Osteocyte (in vitro differentiated cells): ENCODE measurements around the gene IGFALS. TPM values are rescaled to one million over a fixed set of nuclear protein-coding genes. Genes with fewer than 3 reads are reported as not detected.

Experiments
- DNase-seq: peaks from one replicate; pipeline ENCODE4 v3.0.0; 2021; ENCODE audit warnings: mixed read lengths; ENCODE audit not compliant: unreplicated experiment; ENCODE audit errors: extremely low spot score
- H3K27ac Mint-ChIP-seq: one replicate; pipeline ENCODE4 v1.8.0; 2021; ENCODE audit warnings: mild to moderate bottlenecking, mixed read lengths; ENCODE audit not compliant: unreplicated experiment
- H3K27me3 Mint-ChIP-seq: one replicate; pipeline ENCODE4 v1.8.0; 2021; ENCODE audit warnings: mixed read lengths; ENCODE audit not compliant: unreplicated experiment
- H3K36me3 Mint-ChIP-seq: one replicate; pipeline ENCODE4 v1.8.0; 2021; ENCODE audit warnings: mixed read lengths; ENCODE audit not compliant: unreplicated experiment
- H3K4me1 Mint-ChIP-seq: one replicate; pipeline ENCODE4 v1.8.0; 2021; ENCODE audit warnings: mixed read lengths; ENCODE audit not compliant: unreplicated experiment
- H3K4me3 Mint-ChIP-seq: one replicate; pipeline ENCODE4 v1.8.0; 2021; ENCODE audit warnings: mild to moderate bottlenecking, moderate library complexity, mixed read lengths; ENCODE audit not compliant: unreplicated experiment
- H3K9me3 Mint-ChIP-seq: one replicate; pipeline ENCODE4 v1.8.0; 2021; ENCODE audit warnings: mixed read lengths; ENCODE audit not compliant: unreplicated experiment
- CTCF ChIP-seq: fragments of 200-600 bp; sonication (generic); IDR thresholded peaks from 2 replicates; pipeline ENCODE4 v1.5.0; 2021; ENCODE audit warnings: antibody characterized with exemption, mild to moderate bottlenecking, moderate library complexity
- total RNA-seq: library from RNA; stranded (reverse); gene quantifications from 2 replicates; pipeline ENCODE4 v1.2.1, GENCODE V29; 2021

Gene IGFALS
- total RNA-seq, 1 donor from 2014 or later, result 0.43 TPM

DNA sequence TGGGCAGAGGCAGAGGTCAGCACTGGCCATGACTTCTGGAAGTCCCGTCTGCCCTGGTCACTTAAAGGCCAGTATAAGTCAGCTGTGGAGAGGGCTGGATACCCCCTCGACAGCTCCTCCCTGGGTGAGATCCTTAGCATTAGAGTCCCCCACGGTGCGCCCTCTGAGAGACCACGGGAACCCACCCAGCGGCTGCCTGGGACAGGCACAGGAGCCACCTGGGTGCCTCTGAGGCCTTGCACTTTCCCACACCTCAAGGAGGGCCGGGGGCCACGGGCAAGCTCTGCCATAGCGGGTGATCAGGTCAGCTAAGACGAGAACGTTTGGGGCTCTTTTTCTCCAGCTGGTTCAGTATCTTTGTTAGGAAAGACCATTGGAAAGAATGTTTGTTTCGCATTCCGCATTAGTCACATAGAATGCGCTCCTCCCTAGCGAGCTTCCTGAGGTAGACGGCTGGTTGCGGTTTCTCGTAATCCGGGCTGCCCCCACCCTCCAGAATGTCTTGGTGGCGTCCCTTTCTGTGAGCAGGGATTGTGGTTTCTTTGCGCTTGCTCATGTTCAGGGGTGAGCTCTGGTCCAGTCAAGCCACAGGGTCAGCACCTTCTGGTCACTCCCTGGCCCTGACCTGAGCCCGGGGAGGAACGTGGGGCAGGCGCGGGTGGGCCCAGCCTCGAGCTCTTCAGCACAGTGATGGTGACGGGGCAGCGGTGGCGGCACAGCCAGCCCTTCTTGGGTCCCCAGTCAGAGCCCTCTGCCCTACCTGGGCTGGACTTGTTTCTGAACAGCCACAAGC is 47.4 kb downstream of the IGFALS start:
- Mint-ChIP-seq H3K36me3 (peaks cover under 1% of the 10 kb centered on the region), H3K9me3 (no peaks in the 10 kb centered on the region), H3K4me3 (peak overlapping the region; percentile 50), H3K4me1 (peaks cover 31% of the 10 kb centered on the region), H3K27ac (peak overlapping the region; percentile 96), H3K27me3 (no peaks in the 10 kb centered on the region)
- DNase-seq, result peak; percentile 83
- no peak for TF ChIP-seq CTCF

DNA sequence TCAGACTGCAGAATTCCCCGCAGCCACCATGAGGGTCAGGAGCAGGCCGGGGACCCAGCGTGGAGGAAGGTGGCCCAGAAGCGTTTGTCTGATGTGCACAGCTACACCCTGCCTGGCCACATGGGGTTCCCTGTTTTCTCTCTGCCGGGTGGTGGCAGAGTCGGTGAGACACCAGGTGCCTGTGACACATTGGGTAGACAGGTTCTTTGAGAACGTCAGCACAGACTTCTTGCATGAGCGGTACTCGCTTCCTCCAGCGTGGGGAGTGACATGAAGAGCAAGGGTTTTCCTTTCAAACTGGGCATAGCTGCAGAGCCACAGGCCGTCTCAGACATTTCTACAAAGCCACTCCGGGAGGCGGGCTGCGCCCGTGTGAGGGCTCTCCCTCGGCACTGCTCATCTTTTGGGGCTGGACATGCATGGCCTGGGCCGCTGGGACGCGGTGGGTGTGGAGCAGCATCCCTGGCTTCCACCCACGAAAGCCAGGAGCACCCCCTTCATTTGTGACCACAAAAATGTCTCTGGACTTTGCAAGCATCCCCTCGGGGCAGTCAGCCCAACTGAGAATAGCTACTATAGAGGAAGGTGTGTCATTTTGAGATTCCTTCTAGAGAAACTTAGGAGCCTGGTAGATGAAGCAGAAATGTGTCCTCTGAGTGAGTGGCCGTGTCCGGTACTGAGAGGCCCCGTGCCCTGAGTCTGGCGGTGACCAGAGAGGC is 48.2 kb downstream of the IGFALS start:
- peak overlapping the region; percentile 96 for H3K27ac Mint-ChIP-seq

GRCh38 chr16:1744338-1744840 is 49.1 kb downstream of the IGFALS start:
- Mint-ChIP-seq H3K27ac (peak overlapping the region; percentile 18), H3K4me3 (no peak overlapping the region)
- no peak for TF ChIP-seq CTCF

More for the DNA sequence above, 48.2 kb downstream of the IGFALS start:
- Mint-ChIP-seq H3K36me3 (peaks cover 4% of the 10 kb centered on the region), H3K27me3 (no peaks in the 10 kb centered on the region), H3K4me1 (peaks cover 31% of the 10 kb centered on the region), H3K4me3 (peak overlapping the region; percentile 50), H3K9me3 (no peaks in the 10 kb centered on the region)
- DNase-seq, result peak; percentile 89
- no peak for TF ChIP-seq CTCF

GRCh38 chr16:1743376-1744337 is 49.8 kb downstream of the IGFALS start:
- TF ChIP-seq CTCF, result no peak
- Mint-ChIP-seq H3K4me1 (peaks cover 31% of the 10 kb centered on the region), H3K27ac (peak overlapping the region; percentile 18), H3K9me3 (no peaks in the 10 kb centered on the region), H3K4me3 (no peak overlapping the region), H3K27me3 (no peaks in the 10 kb centered on the region), H3K36me3 (peaks cover 4% of the 10 kb centered on the region)
- DNase-seq, result peak; percentile 80

More at GRCh38 chr16:1744338-1744840, 49.1 kb downstream of the IGFALS start:
- H3K9me3 Mint-ChIP-seq, result no peaks in the 10 kb centered on the region
- DNase-seq, result no peak
- H3K36me3 Mint-ChIP-seq, result peaks cover 4% of the 10 kb centered on the region
- H3K4me1 Mint-ChIP-seq, result peaks cover 31% of the 10 kb centered on the region
- H3K27me3 Mint-ChIP-seq, result no peaks in the 10 kb centered on the region
